ENCODE data around the gene ZSCAN5A.

DNA sequence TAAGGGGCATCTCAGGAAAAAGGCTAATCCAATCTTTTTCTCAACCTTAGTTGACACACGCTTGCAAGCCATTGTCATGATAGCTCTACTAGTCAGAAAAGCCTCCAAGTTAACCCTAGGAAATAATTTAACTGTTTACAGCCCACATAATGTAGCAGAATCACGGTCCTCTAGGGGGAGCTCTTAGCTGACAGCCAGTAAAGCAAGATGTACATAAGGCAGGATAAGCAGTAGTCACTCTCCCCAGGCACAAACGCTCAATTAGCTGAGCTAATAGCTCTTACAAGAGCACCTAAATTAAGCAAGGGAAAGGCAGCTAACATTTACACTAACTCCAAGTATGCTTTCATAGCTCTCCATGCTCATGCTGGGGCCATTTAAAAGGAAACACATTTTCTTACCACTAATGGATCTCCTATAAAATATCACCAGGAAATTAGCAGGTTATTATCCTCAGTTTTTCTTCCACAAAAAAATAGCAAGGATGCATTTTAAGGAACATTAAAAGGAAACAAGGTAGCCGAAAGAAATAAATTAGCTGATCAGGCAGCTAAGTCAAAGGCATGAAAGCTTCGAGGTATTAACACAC, 33.7 kb upstream of the ZSCAN5A start:
- TF ChIP-seq, protein P1, sequence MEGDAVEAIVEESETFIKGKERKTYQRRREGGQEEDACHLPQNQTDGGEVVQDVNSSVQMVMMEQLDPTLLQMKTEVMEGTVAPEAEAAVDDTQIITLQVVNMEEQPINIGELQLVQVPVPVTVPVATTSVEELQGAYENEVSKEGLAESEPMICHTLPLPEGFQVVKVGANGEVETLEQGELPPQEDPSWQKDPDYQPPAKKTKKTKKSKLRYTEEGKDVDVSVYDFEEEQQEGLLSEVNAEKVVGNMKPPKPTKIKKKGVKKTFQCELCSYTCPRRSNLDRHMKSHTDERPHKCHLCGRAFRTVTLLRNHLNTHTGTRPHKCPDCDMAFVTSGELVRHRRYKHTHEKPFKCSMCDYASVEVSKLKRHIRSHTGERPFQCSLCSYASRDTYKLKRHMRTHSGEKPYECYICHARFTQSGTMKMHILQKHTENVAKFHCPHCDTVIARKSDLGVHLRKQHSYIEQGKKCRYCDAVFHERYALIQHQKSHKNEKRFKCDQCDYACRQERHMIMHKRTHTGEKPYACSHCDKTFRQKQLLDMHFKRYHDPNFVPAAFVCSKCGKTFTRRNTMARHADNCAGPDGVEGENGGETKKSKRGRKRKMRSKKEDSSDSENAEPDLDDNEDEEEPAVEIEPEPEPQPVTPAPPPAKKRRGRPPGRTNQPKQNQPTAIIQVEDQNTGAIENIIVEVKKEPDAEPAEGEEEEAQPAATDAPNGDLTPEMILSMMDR (IDR thresholded peaks at IDR 0.05) = no peak
- no peak for TF ChIP-seq POLR2A (IDR thresholded peaks at IDR 0.05)

Data from right lobe of liver (tissue), 4 donors.